Neural progenitor cell (in vitro differentiated cells): Measurements from ENCODE around the gene KCNMA1.

Experiments
- EZH2 ChIP-seq: fragments of 200-600 bp; sonication (generic); IDR thresholded peaks from 2 replicates; pipeline ENCODE4 v1.6.1; 2017; ENCODE audit warnings: antibody characterized with exemption, mild to moderate bottlenecking, moderate library complexity
- TF ChIP-seq, protein P1 (sequence below): fragments of 200-600 bp; sonication (generic); IDR thresholded peaks from 2 replicates; pipeline ENCODE4 v1.5.1; 2017; ENCODE audit warnings: antibody characterized with exemption, mild to moderate bottlenecking

DNA sequence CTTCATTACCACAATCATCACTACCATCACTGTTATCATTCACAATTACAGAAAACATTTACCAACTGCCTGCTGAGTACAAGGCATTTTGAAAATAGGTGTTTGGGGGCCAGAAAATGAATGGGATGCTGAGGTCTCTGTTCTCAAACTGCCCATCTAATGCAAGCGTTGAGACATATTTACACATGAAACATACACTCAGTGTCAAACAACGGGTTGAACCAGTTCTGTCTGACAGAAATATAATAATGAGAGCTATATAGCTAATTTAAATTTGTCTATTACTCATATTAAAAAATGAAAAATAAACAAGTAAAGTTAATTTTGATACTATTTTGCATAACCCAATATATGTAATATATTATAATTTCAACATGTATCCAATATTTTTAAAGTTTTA is 303.1 kb downstream of the KCNMA1 start:
- TF ChIP-seq, protein P1, sequence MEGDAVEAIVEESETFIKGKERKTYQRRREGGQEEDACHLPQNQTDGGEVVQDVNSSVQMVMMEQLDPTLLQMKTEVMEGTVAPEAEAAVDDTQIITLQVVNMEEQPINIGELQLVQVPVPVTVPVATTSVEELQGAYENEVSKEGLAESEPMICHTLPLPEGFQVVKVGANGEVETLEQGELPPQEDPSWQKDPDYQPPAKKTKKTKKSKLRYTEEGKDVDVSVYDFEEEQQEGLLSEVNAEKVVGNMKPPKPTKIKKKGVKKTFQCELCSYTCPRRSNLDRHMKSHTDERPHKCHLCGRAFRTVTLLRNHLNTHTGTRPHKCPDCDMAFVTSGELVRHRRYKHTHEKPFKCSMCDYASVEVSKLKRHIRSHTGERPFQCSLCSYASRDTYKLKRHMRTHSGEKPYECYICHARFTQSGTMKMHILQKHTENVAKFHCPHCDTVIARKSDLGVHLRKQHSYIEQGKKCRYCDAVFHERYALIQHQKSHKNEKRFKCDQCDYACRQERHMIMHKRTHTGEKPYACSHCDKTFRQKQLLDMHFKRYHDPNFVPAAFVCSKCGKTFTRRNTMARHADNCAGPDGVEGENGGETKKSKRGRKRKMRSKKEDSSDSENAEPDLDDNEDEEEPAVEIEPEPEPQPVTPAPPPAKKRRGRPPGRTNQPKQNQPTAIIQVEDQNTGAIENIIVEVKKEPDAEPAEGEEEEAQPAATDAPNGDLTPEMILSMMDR = no peak
- TF ChIP-seq EZH2 = no peak
